ENCODE data around the gene PGK1.
"Not testable (repeated sequence)": the region's sequence is repeated elsewhere in the genome, so short reads cannot be mapped to it uniquely, and the experiment has no call there.

The PGK1 gene

DNA sequence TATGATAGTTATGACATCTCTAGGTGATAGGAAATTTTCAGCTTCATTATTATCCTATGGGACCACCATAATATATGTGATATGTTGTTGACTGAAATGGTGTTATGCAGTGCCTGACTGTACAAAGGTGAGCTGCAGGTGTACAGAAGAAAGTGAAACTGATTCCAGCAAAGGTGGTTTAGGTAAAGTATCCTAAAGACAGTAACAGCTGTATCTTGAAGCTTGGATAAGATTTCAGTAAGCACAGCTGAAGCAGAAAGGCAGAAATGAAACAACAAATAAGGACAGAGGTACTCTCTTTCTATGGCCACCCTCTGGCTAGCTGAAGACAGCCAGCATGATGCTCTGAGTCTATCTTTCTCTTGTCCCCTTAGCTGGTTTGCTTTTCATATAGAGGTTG lies 30.0 kb upstream of the PGK1 start:
- TF ChIP-seq, protein P1, sequence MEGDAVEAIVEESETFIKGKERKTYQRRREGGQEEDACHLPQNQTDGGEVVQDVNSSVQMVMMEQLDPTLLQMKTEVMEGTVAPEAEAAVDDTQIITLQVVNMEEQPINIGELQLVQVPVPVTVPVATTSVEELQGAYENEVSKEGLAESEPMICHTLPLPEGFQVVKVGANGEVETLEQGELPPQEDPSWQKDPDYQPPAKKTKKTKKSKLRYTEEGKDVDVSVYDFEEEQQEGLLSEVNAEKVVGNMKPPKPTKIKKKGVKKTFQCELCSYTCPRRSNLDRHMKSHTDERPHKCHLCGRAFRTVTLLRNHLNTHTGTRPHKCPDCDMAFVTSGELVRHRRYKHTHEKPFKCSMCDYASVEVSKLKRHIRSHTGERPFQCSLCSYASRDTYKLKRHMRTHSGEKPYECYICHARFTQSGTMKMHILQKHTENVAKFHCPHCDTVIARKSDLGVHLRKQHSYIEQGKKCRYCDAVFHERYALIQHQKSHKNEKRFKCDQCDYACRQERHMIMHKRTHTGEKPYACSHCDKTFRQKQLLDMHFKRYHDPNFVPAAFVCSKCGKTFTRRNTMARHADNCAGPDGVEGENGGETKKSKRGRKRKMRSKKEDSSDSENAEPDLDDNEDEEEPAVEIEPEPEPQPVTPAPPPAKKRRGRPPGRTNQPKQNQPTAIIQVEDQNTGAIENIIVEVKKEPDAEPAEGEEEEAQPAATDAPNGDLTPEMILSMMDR (IDR thresholded peaks at IDR 0.05; ENCODE audit: extremely low read depth, missing control alignments) = no peak
- DNase-seq (ENCODE audit: low spot score) = no peak

- TF ChIP-seq, protein P1 (IDR thresholded peaks at IDR 0.05; ENCODE audit: extremely low read depth, missing control alignments) = no peak
- DNase-seq (ENCODE audit: low spot score) = no peak
Measured at GRCh38 chrX:78075787-78076389, 28.2 kb upstream of the PGK1 start.

- DNase-seq (ENCODE audit: low spot score) = not testable (repeated sequence)
Measured at GRCh38 chrX:78081413-78081812, 22.6 kb upstream of the PGK1 start.

DNA sequence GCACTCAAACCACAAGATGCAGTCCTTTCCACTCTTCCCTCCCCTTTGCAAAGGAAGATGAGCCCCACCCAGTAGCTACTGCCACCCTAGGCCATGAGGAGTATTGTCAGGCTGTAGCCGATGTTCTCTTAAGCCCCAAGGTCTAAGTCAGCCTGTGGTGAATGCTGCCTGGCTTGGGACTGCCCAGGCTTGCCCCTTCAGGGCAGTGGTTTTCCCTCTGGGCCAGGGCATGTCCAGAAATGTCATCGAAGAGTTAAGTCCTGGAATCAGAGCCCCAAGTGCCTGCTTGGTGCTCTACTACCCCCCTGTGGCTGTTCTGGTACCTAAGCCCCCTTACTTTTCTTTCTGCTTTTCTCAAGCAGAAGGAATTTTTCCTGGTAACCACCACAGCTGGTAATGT lies 11.8 kb upstream of the PGK1 start:
- TF ChIP-seq, protein P1 (IDR thresholded peaks at IDR 0.05; ENCODE audit: extremely low read depth, missing control alignments) = peak; percentile 13
- no peak for DNase-seq (ENCODE audit: low spot score)

DNA sequence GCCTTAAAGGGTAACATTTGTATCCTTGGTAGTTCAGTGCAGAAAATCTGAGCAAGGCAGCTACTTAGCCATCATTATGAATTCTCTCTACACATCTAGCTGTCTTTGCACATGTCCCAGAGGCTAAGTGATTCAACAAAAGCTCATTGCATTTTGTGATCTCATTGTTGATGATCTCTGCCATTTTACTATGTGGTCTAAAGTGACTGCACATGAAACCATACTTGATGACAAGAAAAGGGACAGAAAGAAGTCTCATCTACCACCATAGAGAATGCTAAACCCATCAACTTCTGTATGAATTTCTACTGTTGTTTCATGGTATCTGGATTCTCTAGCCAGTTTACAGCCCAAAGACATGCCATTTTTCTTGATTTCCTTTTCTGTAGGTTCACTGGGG lies 5.9 kb upstream of the PGK1 start:
- no peak for DNase-seq (ENCODE audit: low spot score)
- TF ChIP-seq, protein P1 (IDR thresholded peaks at IDR 0.05; ENCODE audit: extremely low read depth, missing control alignments) = no peak

DNA sequence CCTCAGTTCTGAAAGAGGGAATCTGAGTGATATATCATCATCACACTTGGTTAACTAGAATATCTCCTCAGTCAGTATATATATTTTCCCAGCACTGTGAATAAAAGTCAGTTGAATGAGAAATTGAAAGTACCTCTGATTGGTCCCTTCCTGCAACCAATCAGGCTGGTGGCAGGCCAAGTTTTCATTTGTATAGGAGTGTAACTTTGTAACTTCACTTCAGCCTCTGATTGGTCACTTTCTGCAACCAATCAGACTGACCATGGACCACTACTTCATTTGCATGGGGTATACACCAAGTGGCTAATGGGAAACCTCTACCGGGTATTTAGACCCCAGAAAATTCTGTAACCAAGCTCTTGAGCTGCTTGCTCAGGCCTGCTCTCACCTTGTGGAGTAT lies 2.0 kb upstream of the PGK1 start:
- no peak for DNase-seq (ENCODE audit: low spot score)
- TF ChIP-seq, protein P1 (IDR thresholded peaks at IDR 0.05; ENCODE audit: extremely low read depth, missing control alignments) = no peak

- no peak for DNase-seq (ENCODE audit: low spot score)
- TF ChIP-seq, protein P1 (IDR thresholded peaks at IDR 0.05; ENCODE audit: extremely low read depth, missing control alignments) = no peak
Measured at GRCh38 chrX:78103001-78103622, 936 bp upstream of the PGK1 start.

All from GM20000 (cell line).